ENCODE data around the gene APOA5. TPM values are rescaled to one million over a fixed set of nuclear protein-coding genes. Genes with fewer than 3 reads are reported as not detected.

APOA5 gene
- total and polyA plus RNA-seq, 2 of the 13 experiments (the other 11 are each of a cell fraction or from before 2014, with no cell fraction given) = 44.0 to 49.1 TPM

DNA sequence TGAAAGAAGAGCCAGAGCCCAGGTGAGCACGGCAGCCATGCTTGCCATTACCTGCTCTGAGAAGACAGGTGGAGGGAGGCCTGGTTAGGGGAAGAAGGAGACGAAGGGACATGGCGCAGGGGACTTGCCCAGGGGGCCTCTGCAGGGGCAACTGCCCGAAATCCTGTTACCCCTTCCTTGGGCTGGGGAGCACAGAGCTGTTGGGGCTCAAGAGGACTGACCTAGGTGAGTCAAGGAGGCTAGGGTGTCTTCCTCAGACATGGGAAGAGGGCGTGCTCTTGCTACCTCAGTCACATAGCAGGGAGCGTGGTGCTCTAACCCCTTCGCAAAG is at the start of gene APOA5 (continued):
- peak; percentile 8; the same call in 1 of the 2 replicates for TF ChIP-seq ZNF343 (CRISPR knock-in tag; IDR thresholded peaks at IDR 0.05)
- TF ChIP-seq, protein P1, sequence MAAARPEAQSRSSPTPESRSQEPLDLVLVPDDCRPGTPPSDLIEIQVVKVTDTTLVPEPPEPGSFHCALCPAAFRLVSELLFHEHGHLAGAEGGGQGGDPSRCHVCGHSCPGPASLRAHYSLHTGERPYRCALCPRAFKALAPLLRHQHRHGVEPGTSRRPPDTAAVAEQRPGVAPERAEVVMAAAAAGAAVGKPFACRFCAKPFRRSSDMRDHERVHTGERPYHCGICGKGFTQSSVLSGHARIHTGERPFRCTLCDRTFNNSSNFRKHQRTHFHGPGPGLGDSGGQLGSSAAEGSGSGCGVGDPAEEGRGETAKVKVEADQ (CRISPR knock-in tag; IDR thresholded peaks at IDR 0.05; ENCODE audit: borderline replicate concordance) = no peak
- 0 out of 2 replicates have a peak, but pooled peaks have one; percentile 14 for TF ChIP-seq TOPORS (CRISPR knock-in tag; IDR thresholded peaks at IDR 0.05)
- TF ChIP-seq, protein P2, sequence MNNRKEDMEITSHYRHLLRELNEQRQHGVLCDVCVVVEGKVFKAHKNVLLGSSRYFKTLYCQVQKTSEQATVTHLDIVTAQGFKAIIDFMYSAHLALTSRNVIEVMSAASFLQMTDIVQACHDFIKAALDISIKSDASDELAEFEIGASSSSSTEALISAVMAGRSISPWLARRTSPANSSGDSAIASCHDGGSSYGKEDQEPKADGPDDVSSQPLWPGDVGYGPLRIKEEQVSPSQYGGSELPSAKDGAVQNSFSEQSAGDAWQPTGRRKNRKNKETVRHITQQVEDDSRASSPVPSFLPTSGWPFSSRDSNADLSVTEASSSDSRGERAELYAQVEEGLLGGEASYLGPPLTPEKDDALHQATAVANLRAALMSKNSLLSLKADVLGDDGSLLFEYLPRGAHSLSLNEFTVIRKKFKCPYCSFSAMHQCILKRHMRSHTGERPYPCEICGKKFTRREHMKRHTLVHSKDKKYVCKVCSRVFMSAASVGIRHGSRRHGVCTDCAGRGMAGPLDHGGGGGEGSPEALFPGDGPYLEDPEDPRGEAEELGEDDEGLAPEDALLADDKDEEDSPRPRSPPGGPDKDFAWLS (CRISPR knock-in tag; IDR thresholded peaks at IDR 0.05; ENCODE audit: borderline replicate concordance) = no peak
- TF ChIP-seq, protein P3, sequence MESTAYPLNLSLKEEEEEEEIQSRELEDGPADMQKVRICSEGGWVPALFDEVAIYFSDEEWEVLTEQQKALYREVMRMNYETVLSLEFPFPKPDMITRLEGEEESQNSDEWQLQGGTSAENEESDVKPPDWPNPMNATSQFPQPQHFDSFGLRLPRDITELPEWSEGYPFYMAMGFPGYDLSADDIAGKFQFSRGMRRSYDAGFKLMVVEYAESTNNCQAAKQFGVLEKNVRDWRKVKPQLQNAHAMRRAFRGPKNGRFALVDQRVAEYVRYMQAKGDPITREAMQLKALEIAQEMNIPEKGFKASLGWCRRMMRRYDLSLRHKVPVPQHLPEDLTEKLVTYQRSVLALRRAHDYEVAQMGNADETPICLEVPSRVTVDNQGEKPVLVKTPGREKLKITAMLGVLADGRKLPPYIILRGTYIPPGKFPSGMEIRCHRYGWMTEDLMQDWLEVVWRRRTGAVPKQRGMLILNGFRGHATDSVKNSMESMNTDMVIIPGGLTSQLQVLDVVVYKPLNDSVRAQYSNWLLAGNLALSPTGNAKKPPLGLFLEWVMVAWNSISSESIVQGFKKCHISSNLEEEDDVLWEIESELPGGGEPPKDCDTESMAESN (CRISPR knock-in tag; conservative IDR thresholded peaks at IDR 0.05) = no peak
- no peak for TF ChIP-seq ZNF256 (CRISPR knock-in tag; conservative IDR thresholded peaks at IDR 0.05)
- no peak for TF ChIP-seq XBP1 (CRISPR knock-in tag; IDR thresholded peaks at IDR 0.05)
- TF ChIP-seq CBX5 (CRISPR knock-in tag; IDR thresholded peaks at IDR 0.05; ENCODE audit: borderline replicate concordance) = no peak
- TF ChIP-seq, protein P4, sequence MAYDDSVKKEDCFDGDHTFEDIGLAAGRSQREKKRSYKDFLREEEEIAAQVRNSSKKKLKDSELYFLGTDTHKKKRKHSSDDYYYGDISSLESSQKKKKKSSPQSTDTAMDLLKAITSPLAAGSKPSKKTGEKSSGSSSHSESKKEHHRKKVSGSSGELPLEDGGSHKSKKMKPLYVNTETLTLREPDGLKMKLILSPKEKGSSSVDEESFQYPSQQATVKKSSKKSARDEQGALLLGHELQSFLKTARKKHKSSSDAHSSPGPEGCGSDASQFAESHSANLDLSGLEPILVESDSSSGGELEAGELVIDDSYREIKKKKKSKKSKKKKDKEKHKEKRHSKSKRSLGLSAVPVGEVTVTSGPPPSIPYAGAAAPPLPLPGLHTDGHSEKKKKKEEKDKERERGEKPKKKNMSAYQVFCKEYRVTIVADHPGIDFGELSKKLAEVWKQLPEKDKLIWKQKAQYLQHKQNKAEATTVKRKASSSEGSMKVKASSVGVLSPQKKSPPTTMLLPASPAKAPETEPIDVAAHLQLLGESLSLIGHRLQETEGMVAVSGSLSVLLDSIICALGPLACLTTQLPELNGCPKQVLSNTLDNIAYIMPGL (CRISPR knock-in tag; IDR thresholded peaks at IDR 0.05; ENCODE audit: borderline replicate concordance in 1 of 2, low read depth in 1 of 2) = no peak; a peak in 1 of 4 replicates
- no peak for TF ChIP-seq ZNF282 (IDR thresholded peaks at IDR 0.05; ENCODE audit: partially characterized antibody)
- 0 out of 2 replicates have a peak, but pooled peaks have one; percentile 39 for TF ChIP-seq ZNF850 (CRISPR knock-in tag; conservative IDR thresholded peaks at IDR 0.05)
- no peak for TF ChIP-seq ZNF557 (CRISPR knock-in tag; IDR thresholded peaks at IDR 0.05)
- TF ChIP-seq DNMT3B (CRISPR knock-in tag; conservative IDR thresholded peaks at IDR 0.05) = no peak
- no peak for TF ChIP-seq HOXD1 (CRISPR knock-in tag; IDR thresholded peaks at IDR 0.05)
- no peak for TF ChIP-seq ZNF891 (CRISPR knock-in tag; IDR thresholded peaks at IDR 0.05)
- 0 out of 2 replicates have a peak, but pooled peaks have one; percentile 47 for TF ChIP-seq ZNF816 (CRISPR knock-in tag; IDR thresholded peaks at IDR 0.05; ENCODE audit: borderline replicate concordance)
- no peak for TF ChIP-seq ZNF749 (CRISPR knock-in tag; IDR thresholded peaks at IDR 0.05; ENCODE audit: borderline replicate concordance)
- TF ChIP-seq, protein P5, sequence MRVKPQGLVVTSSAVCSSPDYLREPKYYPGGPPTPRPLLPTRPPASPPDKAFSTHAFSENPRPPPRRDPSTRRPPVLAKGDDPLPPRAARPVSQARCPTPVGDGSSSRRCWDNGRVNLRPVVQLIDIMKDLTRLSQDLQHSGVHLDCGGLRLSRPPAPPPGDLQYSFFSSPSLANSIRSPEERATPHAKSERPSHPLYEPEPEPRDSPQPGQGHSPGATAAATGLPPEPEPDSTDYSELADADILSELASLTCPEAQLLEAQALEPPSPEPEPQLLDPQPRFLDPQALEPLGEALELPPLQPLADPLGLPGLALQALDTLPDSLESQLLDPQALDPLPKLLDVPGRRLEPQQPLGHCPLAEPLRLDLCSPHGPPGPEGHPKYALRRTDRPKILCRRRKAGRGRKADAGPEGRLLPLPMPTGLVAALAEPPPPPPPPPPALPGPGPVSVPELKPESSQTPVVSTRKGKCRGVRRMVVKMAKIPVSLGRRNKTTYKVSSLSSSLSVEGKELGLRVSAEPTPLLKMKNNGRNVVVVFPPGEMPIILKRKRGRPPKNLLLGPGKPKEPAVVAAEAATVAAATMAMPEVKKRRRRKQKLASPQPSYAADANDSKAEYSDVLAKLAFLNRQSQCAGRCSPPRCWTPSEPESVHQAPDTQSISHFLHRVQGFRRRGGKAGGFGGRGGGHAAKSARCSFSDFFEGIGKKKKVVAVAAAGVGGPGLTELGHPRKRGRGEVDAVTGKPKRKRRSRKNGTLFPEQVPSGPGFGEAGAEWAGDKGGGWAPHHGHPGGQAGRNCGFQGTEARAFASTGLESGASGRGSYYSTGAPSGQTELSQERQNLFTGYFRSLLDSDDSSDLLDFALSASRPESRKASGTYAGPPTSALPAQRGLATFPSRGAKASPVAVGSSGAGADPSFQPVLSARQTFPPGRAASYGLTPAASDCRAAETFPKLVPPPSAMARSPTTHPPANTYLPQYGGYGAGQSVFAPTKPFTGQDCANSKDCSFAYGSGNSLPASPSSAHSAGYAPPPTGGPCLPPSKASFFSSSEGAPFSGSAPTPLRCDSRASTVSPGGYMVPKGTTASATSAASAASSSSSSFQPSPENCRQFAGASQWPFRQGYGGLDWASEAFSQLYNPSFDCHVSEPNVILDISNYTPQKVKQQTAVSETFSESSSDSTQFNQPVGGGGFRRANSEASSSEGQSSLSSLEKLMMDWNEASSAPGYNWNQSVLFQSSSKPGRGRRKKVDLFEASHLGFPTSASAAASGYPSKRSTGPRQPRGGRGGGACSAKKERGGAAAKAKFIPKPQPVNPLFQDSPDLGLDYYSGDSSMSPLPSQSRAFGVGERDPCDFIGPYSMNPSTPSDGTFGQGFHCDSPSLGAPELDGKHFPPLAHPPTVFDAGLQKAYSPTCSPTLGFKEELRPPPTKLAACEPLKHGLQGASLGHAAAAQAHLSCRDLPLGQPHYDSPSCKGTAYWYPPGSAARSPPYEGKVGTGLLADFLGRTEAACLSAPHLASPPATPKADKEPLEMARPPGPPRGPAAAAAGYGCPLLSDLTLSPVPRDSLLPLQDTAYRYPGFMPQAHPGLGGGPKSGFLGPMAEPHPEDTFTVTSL (CRISPR knock-in tag; IDR thresholded peaks at IDR 0.05; ENCODE audit: borderline replicate concordance) = 0 out of 2 replicates have a peak, but pooled peaks have one; percentile 51

Measured in HepG2 (cell line).